ENCODE results near the gene IL18.

Gene IL18

DNA sequence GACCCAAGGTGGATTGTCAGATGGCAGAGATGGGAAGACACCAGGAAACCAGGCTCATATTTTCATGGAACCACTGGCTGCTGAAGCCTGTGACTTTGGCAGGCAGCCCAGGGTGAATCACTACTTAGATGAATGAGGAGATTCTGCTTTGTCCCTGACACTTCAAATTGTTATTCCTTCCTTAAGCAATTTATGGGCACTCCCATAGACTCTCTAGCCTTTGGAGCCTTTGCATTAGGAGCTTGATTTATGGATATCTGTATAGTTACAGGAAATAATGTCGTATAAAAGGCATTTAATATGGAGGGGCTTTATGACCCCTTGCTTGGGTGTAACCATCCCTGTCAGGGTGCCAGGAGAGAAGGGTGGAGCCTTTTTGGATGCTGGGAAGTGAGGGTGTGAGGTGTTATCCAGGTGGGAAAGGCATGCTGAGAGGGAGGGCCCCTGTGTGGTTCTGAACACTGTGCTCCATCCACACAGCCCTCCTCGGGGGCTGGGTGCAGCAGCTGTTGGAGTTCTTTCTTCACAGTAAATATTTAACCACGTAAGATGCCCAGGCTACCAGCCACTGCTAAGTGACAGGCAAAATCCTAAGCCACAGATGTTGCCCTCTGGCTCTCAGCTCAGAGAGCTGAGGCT is 35.3 kb downstream of the IL18 start:
- in situ Hi-C loops (cut with HindIII; ENCODE audit: low sequenced_read_pairs), result no loop called here
- DNase-seq (ENCODE audit: low read depth, low spot score), result peak; percentile 75
- no peak overlapping the region for H3K4me3 ChIP-seq (ENCODE audit: low read depth, low read length)
- TF ChIP-seq, protein P1, sequence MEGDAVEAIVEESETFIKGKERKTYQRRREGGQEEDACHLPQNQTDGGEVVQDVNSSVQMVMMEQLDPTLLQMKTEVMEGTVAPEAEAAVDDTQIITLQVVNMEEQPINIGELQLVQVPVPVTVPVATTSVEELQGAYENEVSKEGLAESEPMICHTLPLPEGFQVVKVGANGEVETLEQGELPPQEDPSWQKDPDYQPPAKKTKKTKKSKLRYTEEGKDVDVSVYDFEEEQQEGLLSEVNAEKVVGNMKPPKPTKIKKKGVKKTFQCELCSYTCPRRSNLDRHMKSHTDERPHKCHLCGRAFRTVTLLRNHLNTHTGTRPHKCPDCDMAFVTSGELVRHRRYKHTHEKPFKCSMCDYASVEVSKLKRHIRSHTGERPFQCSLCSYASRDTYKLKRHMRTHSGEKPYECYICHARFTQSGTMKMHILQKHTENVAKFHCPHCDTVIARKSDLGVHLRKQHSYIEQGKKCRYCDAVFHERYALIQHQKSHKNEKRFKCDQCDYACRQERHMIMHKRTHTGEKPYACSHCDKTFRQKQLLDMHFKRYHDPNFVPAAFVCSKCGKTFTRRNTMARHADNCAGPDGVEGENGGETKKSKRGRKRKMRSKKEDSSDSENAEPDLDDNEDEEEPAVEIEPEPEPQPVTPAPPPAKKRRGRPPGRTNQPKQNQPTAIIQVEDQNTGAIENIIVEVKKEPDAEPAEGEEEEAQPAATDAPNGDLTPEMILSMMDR (IDR thresholded peaks at IDR 0.05; ENCODE audit: low read depth, low read length), result no peak

DNA sequence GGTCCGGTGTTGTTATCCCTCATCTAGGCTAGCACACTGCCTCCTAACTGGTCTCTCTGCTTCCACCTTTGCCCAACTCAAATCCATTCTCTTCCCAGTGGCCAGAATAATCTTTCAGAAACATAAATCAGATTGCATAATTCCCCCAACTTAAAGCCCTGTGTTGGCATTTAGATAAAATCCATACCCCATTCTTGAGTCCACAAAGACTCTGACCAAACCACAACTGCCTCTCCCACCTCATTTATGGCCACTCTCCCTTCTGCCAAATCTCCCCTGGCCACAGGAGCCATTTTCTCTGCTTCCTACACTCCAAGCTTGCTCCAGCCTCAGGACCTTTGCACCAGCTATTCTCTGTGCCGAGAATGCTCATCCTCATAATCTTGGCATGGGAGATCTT is 36.8 kb downstream of the IL18 start:
- in situ Hi-C loops (cut with HindIII; ENCODE audit: low sequenced_read_pairs), result no loop called here
- TF ChIP-seq, protein P1 (IDR thresholded peaks at IDR 0.05; ENCODE audit: low read depth, low read length), result no peak
- no peak overlapping the region for H3K4me3 ChIP-seq (ENCODE audit: low read depth, low read length)
- DNase-seq (ENCODE audit: low read depth, low spot score), result no peak

DNA sequence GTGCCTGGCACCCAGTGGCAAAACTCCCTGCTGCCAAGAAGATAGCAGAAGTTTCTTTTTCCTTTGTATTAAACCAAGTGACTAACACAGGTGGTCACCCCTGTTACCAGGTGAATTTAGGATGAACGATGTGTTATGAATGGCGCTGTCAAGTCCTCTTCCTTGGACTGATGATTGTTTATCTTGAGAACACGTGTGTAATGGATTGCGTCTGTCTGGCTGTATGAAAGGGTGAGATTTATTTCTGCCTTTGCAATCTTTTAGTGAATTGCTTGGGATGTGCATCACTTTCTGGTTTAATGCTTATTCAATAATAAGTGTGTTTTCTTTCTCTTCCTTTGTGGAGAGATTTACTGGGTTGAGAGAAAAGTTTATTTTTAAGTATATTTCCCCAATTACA is 40.8 kb downstream of the IL18 start:
- TF ChIP-seq, protein P1 (IDR thresholded peaks at IDR 0.05; ENCODE audit: low read depth, low read length), result no peak
- in situ Hi-C loops (cut with HindIII; ENCODE audit: low sequenced_read_pairs), result no loop called here
- DNase-seq (ENCODE audit: low read depth, low spot score), result no peak
- H3K4me3 ChIP-seq (ENCODE audit: low read depth, low read length), result no peak overlapping the region

DNA sequence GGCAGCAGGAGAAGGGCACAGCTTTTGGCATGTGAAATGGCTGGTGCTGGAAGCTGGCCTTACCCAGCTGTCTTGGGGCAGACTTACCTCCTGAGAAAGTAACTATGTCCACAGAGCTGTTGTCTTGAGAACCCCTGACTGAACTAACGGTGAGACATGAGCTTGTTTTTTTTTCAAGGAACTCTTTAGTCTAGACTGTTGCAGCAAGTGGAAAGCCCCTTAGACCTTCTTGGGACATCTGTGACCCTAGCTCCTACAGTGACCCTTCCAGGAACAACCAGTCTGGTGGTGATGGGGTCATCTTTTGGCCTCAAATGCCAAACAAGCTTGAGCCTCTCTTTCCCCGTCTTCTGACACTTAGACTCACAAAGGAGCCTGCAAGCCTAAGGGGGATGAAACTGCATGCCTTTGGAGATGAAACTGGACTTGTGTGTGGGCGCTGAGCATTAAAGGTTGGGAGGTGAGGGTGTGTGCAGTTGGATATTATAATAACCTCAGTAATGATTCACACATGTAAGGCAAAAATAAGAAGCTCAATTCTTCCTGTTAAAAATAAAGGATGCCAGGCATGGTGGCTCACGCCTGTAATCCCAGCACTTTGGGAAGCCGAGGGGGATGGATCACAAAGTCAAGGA is 41.8 kb downstream of the IL18 start:
- TF ChIP-seq, protein P1 (IDR thresholded peaks at IDR 0.05; ENCODE audit: low read depth, low read length), result no peak
- no peak overlapping the region for H3K4me3 ChIP-seq (ENCODE audit: low read depth, low read length)
- no peak for DNase-seq (ENCODE audit: low read depth, low spot score)
- in situ Hi-C loops (cut with HindIII; ENCODE audit: low sequenced_read_pairs), result no loop called here

DNA sequence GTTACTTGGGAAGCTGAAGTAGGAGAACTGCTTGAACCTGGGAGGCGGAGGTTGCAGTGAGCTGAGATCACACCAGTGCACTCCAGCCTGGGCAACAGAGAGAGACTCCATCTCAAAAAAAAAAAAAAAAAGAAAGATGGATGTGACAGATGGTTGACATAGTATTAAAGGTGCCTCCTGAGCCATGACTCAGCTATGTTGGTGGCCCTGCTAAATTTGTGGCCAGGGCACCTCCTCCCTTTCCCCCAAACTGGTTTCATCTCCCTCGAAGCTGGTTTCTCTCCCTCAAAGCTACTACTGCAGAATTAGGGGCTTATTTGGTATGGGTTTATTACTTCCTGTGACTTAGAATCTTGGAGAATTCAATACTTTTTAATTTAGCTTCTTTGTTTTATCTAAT is 45.7 kb downstream of the IL18 start:
- TF ChIP-seq, protein P1 (IDR thresholded peaks at IDR 0.05; ENCODE audit: low read depth, low read length), result no peak
- no peak for DNase-seq (ENCODE audit: low read depth, low spot score)
- in situ Hi-C loops (cut with HindIII; ENCODE audit: low sequenced_read_pairs), result no loop called here
- H3K4me3 ChIP-seq (ENCODE audit: low read depth, low read length), result no peak overlapping the region

DNA sequence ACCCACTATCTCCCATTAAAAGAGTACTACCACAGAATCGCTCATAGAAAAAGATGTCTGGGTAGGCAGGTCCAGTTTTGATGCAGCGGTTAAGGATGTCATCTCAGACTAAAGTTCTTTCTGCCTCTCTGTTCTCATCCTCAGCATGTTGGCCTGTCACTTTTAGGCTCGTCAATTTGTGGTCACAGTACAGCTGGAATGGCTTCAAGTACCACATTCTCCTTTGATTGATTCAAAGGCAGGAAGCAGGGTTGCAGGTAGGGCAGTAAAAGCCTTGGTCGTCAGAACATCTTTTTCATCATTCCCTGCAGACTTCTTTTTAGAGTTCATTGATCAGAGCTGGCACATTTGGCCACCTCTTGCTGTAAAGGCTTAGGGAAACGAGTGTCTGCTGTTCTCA is 48.5 kb downstream of the IL18 start:
- in situ Hi-C loops (cut with HindIII; ENCODE audit: low sequenced_read_pairs), result no loop called here
- no peak overlapping the region for H3K4me3 ChIP-seq (ENCODE audit: low read depth, low read length)
- no peak for DNase-seq (ENCODE audit: low read depth, low spot score)
- TF ChIP-seq, protein P1 (IDR thresholded peaks at IDR 0.05; ENCODE audit: low read depth, low read length), result no peak

Data from astrocyte of the spinal cord (primary cell).